ENCODE measurements around the gene ZDHHC18.

The ZDHHC18 gene

DNA sequence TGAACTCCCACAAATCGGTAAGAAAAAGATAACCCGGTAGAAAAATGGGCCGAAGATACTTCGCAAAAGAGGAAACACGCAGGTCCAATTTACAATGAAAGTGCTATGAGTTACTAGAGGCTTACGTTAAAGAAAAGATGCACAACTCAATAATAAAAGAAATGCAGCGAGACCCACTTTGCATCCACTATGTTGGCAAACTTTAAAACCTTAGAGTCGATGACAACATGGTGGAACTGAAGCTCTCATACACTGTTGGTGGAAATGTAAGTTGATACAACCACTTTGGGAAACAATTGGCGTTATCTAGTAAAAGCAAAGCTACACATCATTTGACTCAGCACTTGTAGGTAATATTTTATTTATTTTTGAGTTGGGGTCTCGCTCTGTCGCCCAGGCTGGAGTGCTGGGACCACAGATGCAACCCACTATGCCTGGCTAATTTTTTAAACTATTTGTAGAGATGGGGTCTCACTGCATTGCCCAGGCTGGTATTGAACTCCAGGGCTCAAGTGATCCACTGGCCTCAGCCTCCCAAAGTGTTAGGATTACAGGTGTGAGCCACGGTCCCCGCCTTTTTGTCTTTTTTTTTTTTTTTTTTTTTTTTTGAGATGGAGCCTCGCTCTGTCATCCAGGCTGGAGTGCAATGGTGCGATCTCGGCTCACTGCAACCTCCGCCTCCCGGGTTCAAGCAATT, 74.5 kb downstream of the ZDHHC18 start:
- DNase-seq = no peak
